Stimulated activated CD4-positive, alpha-beta T cell treated with anti-CD3 and anti-CD28 coated beads, Interleukin-1b, Interleukin-23, amount 100 ng/mL, for 48 hours (primary cell): ENCODE measurements around the gene ATP11A.
"Not testable (repeated sequence)": the region's sequence is repeated elsewhere in the genome, so short reads cannot be mapped to it uniquely, and the experiment has no call there.

ENCODE experiments used
- DNase-seq: peaks from one replicate; pipeline ENCODE4 v3.0.0-alpha.2; 2020

The ATP11A gene

GRCh38 chr13:112671359-112671758 lies 18.5 kb upstream of the ATP11A start:
- no peak for DNase-seq

GRCh38 chr13:112672651-112673284 lies 17.1 kb upstream of the ATP11A start:
- DNase-seq, result no peak

GRCh38 chr13:112674412-112675365 lies 15.1 kb upstream of the ATP11A start:
- no peak for DNase-seq

- no peak for DNase-seq
Observed at GRCh38 chr13:112675366-112675756, 14.5 kb upstream of the ATP11A start.

- DNase-seq, result not testable (repeated sequence)
Observed at GRCh38 chr13:112677421-112677962, 12.3 kb upstream of the ATP11A start.

GRCh38 chr13:112679381-112679780 lies 10.5 kb upstream of the ATP11A start:
- no peak for DNase-seq

- no peak for DNase-seq
Observed at GRCh38 chr13:112679932-112680677, 9.7 kb upstream of the ATP11A start.

GRCh38 chr13:112680741-112681360 lies 9.0 kb upstream of the ATP11A start:
- no peak for DNase-seq

- no peak for DNase-seq
Observed at GRCh38 chr13:112683581-112683980, 6.3 kb upstream of the ATP11A start.

GRCh38 chr13:112684071-112684845 lies 5.6 kb upstream of the ATP11A start:
- DNase-seq, result no peak

GRCh38 chr13:112685189-112685805 lies 4.5 kb upstream of the ATP11A start:
- DNase-seq, result not testable (repeated sequence)

- no peak for DNase-seq
Observed at GRCh38 chr13:112685896-112686295, 3.9 kb upstream of the ATP11A start.

- DNase-seq, result no peak
Observed at GRCh38 chr13:112686364-112686763, 3.5 kb upstream of the ATP11A start.

- DNase-seq, result no peak
Observed at GRCh38 chr13:112686987-112687386, 2.9 kb upstream of the ATP11A start.

- no peak for DNase-seq
Observed at GRCh38 chr13:112687836-112688559, 1.8 kb upstream of the ATP11A start.

GRCh38 chr13:112688560-112689302 lies 1.1 kb upstream of the ATP11A start:
- DNase-seq, result peak; percentile 71

- DNase-seq, result peak; percentile 12
Observed at GRCh38 chr13:112690283-112690929, 568 bp downstream of the ATP11A start.

- no peak for DNase-seq
Observed at GRCh38 chr13:112692104-112692503, 2.3 kb downstream of the ATP11A start.

- no peak for DNase-seq
Observed at GRCh38 chr13:112692586-112692985, 2.7 kb downstream of the ATP11A start.
